ACC112 (cell line): ENCODE results near the gene HSH2D.
"Not testable (repeated sequence)": the region's sequence is repeated elsewhere in the genome, so short reads cannot be mapped to it uniquely, and the experiment has no call there.

ENCODE experiments used
- H2AFZ ChIP-seq: fragments of 200-600 bp; sonication (generic); one replicate; pipeline ENCODE4 v1.6.0; 2017; ENCODE audit warnings: antibody characterized with exemption, low read length; ENCODE audit not compliant: unreplicated experiment
- H3K27ac ChIP-seq: fragments of 200-600 bp; sonication (generic); 2 replicates; pipeline ENCODE4 v1.5.1; 2014; ENCODE audit warnings: low read depth, mild to moderate bottlenecking, antibody characterized with exemption, low read length, moderate library complexity
- H3K27me3 ChIP-seq: fragments of 200-600 bp; sonication (generic); 2 replicates; pipeline ENCODE4 v1.6.1; 2014; ENCODE audit warnings: mild to moderate bottlenecking, antibody characterized with exemption, low read length, moderate library complexity, mixed read lengths; ENCODE audit not compliant: insufficient read depth
- H3K36me3 ChIP-seq: fragments of 200-600 bp; sonication (generic); 2 replicates; pipeline ENCODE4 v1.6.1; 2016; ENCODE audit warnings: mild to moderate bottlenecking, antibody characterized with exemption, low read length, moderate library complexity, mixed read lengths; ENCODE audit not compliant: insufficient read depth
- H3K4me1 ChIP-seq: fragments of 200-600 bp; sonication (generic); one replicate; pipeline ENCODE4 v1.6.1; 2016; ENCODE audit warnings: low read length, mixed read lengths; ENCODE audit not compliant: insufficient read depth, unreplicated experiment, control insufficient read depth
- H3K4me3 ChIP-seq: fragments of 200-600 bp; sonication (generic); 2 replicates; pipeline ENCODE4 v1.5.1; 2014; ENCODE audit warnings: mild to moderate bottlenecking, low read depth, low read length
- H3K79me2 ChIP-seq: fragments of 200-600 bp; sonication (generic); one replicate; pipeline ENCODE4 v1.6.0; 2016; ENCODE audit warnings: low read length; ENCODE audit not compliant: control insufficient read depth, unreplicated experiment, insufficient read depth

The HSH2D gene

GRCh38 chr19:16143399-16144215 lies at the start of gene HSH2D:
HSH2D (plus strand) TSS chr19:16143685; CDS start chr19:16148751, 5,066 bp downstream.
- Histone ChIP-seq H3K27ac (no peak within 1 kb of the TSS), H3K27me3 (no peaks in the 10 kb centered on the region), H3K36me3 (no peaks in the 10 kb centered on the region), H2AFZ (no peak within 1 kb of the TSS), H3K79me2 (no peaks in the 10 kb centered on the region), H3K4me3 (no peak within 1 kb of the TSS), H3K4me1 (no peaks in the 10 kb centered on the region)

DNA sequence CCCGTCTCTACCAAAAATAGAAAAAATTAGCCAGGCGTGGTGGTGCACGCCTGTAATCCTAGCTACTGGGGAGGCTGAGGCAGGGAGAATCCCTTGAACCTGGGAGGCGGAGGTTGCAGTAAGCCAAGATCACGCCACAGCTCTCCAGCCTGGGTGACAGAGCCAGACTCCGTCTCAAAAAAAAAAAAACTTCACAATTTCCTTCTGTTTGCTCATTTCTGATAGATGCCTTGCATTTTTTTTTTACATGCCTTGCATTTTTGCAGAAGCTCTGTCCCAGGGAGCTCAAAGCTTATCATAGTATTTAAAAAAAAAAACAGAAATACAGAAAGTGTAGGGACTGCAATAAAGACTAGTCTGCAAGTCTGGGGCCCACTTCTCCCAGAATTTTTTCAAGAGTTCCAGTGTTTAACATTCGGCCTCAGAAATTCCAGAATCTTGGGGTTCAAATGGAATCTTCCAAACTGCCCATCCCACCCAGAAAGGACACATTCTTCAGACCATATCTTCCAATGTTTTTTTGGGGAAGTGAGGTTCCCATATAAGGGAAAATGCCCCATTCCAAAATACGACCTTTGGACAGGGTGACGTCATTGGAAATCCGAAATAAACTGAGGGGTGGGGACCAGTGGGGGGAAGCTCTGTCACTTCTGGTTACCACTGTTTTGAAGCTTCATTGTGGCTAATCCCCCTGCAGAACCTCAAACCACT lies 49.0 kb upstream of the HSH2D start:
- H3K4me1 ChIP-seq: no peaks in the 10 kb centered on the region
- H3K4me3 ChIP-seq: no peak overlapping the region
- peaks cover 47% of the 10 kb centered on the region for H3K36me3 ChIP-seq
- peaks cover 16% of the 10 kb centered on the region for H3K79me2 ChIP-seq
- H2AFZ ChIP-seq: no peak overlapping the region
- H3K27ac ChIP-seq: no peak overlapping the region; the same call in 1 of the 2 replicates
- H3K27me3 ChIP-seq: no peaks in the 10 kb centered on the region

DNA sequence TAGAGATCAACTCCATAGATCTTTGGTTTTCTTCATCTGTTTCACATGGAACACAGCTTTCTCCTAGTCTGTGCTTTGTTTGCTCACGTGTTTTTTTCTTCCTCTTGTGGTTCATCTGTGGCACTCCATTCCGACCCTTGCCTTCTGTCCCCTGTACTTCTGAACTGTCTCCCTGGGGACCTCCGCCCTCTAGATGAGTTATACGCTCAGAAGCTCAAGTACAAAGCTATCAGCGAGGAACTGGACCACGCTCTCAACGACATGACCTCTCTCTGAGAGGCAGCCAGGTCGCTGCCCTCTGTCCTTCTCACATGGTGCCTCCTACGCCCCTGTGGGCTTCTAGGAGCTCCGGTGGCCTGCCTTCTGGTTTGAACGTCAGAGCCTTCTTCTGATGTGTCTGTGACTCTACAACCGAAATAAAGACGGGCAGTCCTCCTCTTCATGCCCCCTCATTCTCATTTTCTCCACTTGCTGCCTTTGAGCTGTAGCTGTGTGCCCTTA lies 48.4 kb upstream of the HSH2D start:
- Histone ChIP-seq H3K4me1 (no peaks in the 10 kb centered on the region), H3K27ac (no peak overlapping the region), H3K27me3 (no peaks in the 10 kb centered on the region), H3K79me2 (peaks cover 10% of the 10 kb centered on the region), H2AFZ (no peak overlapping the region), H3K4me3 (no peak overlapping the region), H3K36me3 (peaks cover 52% of the 10 kb centered on the region)

DNA sequence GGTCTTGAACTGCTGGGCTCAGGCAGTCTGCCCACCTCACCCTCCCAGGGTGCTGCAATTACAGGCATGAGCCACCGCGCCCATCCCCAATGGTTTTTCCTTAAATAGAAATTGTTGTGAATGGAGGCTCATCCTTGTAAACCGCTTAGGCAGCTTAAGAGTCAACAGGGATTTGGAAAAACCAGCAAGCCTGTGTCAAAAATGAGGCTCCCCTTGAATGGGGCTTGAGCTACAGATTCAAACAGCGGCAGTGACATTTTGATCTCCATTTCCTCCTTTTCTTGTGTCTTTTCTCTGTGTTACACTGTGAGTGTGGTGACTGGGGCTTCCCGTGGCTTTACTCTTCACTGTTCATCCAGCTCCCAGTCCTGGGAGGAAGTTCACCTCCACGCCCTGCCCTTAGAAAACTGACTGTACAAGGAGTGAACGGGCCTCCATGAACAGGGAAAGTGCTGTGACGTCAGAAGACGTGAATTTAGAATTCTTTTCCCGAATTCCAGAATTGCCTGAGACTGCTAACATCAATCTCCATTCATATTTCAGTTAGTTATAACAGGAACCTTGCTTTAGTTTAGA lies 47.1 kb upstream of the HSH2D start:
- Histone ChIP-seq H3K4me3 (no peak overlapping the region), H3K36me3 (peaks cover 59% of the 10 kb centered on the region), H3K4me1 (no peaks in the 10 kb centered on the region), H3K27ac (no peak overlapping the region), H2AFZ (no peak overlapping the region), H3K79me2 (peaks cover 6% of the 10 kb centered on the region), H3K27me3 (no peaks in the 10 kb centered on the region)

- Histone ChIP-seq H3K36me3 (peaks cover 51% of the 10 kb centered on the region), H3K27ac (no peak overlapping the region), H3K4me3 (no peak overlapping the region)
Measured at GRCh38 chr19:16098416-16098768, 45.1 kb upstream of the HSH2D start.

DNA sequence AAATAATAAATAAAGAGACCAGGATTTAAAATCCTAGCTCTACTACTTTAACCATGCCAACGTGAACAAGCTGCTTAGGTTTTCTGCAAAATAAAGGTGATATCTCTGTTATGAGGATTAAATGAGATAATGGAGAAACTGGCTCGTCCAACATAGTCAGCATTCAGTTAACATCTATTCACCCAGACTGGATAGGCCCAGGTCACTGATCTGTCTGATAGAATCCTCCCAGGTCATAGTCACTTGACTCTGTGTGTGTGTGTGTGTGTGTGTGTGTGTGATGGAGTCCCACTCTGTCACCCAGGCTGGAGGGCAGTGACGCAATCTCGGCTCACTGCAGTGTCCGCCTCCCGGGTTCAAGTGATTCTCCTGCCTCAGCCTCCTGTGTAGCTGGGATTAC lies 44.7 kb upstream of the HSH2D start:
- no peak overlapping the region for H2AFZ ChIP-seq
- H3K27me3 ChIP-seq: no peaks in the 10 kb centered on the region
- H3K36me3 ChIP-seq: peaks cover 49% of the 10 kb centered on the region
- H3K79me2 ChIP-seq: peaks cover 3% of the 10 kb centered on the region
- no peak overlapping the region for H3K27ac ChIP-seq
- H3K4me1 ChIP-seq: no peaks in the 10 kb centered on the region
- H3K4me3 ChIP-seq: no peak overlapping the region

More at GRCh38 chr19:16098416-16098768, 45.1 kb upstream of the HSH2D start:
- Histone ChIP-seq H2AFZ (no peak overlapping the region), H3K79me2 (peaks cover 3% of the 10 kb centered on the region), H3K4me1 (no peaks in the 10 kb centered on the region), H3K27me3 (no peaks in the 10 kb centered on the region)

DNA sequence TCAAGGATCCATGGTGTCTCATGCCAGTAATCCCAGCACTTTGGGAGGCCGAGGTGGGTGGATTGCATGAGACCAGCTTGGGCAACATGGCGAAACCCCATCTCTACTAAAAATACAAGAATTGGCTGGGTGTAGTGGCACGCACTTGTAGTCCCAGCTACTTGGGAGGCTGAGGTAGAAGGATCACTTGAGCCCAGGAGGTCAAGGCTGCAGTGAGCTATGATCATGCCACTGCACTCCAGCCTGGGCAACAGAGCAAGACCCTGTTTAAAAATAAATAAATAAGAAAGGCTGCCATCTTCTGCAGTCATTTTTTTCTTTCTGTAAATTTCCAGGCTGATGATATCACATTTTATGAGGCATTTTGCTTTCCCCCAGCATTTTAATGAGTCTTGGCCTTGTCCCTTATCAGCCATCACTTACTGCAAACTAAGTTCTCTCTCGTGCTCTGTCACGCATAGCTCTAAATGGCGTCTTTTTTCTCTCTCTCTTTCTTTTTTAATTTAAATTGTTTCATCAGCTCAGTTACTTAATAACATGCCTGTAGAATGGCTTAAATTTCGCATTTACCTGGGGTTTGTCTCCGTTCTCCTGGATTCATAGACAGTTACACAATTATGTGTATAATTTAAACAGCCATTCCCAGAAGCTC lies 44.0 kb upstream of the HSH2D start:
- not testable (repeated sequence) for H3K4me1 ChIP-seq, H3K4me3 ChIP-seq, H3K27ac ChIP-seq, H3K79me2 ChIP-seq, H2AFZ ChIP-seq, H3K27me3 ChIP-seq
- peaks cover 46% of the 10 kb centered on the region for H3K36me3 ChIP-seq

- no peak overlapping the region for H3K4me3 ChIP-seq
- H3K79me2 ChIP-seq: no peaks in the 10 kb centered on the region
- no peak overlapping the region for H2AFZ ChIP-seq
- H3K36me3 ChIP-seq: peaks cover 37% of the 10 kb centered on the region
- no peaks in the 10 kb centered on the region for H3K27me3 ChIP-seq
- no peak overlapping the region for H3K27ac ChIP-seq
- no peaks in the 10 kb centered on the region for H3K4me1 ChIP-seq
Measured at GRCh38 chr19:16100524-16100923, 43.0 kb upstream of the HSH2D start.

DNA sequence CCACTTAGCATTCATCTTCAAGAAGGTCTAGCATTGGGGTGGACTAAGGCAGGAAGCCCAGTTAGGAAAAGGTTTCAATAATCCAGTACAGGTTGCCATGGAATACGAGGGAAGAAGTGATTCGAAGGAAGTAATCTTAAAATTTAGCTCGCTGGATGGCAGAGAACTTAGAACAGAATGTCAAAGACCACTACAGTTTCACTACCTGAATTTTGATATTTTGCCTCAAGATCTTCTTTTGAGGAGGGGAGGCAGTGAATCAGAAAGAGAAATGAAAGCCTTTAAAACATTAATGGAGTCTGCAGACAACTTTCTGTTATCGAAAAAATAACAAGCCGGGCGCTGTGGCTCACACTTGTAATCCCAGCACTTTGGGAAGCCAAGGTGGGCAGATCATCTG lies 38.8 kb upstream of the HSH2D start:
- Histone ChIP-seq H3K4me3 (no peak overlapping the region), H3K27ac (no peak overlapping the region), H3K27me3 (no peaks in the 10 kb centered on the region), H3K36me3 (peaks cover 20% of the 10 kb centered on the region), H3K4me1 (no peaks in the 10 kb centered on the region), H2AFZ (no peak overlapping the region), H3K79me2 (no peaks in the 10 kb centered on the region)

GRCh38 chr19:16106121-16106520 lies 37.4 kb upstream of the HSH2D start:
- no peak overlapping the region for H3K4me3 ChIP-seq
- H3K4me1 ChIP-seq: no peaks in the 10 kb centered on the region
- peaks cover 9% of the 10 kb centered on the region for H3K36me3 ChIP-seq
- H2AFZ ChIP-seq: no peak overlapping the region
- H3K27me3 ChIP-seq: no peaks in the 10 kb centered on the region
- H3K79me2 ChIP-seq: no peaks in the 10 kb centered on the region
- no peak overlapping the region for H3K27ac ChIP-seq
